Astrocyte of the cerebellum (primary cell): ENCODE measurements around the gene PRR29.

Source experiments
- DNase-seq: peaks from one replicate; pipeline ENCODE4 v3.0.0-alpha.2; 2011; ENCODE audit warnings: low read depth
- H3K4me3 ChIP-seq: 2 replicates; pipeline ENCODE4 v1.5.1; 2011; ENCODE audit warnings: mild to moderate bottlenecking, low read depth, low read length, moderate library complexity
- CTCF ChIP-seq: IDR thresholded peaks from 2 replicates; pipeline ENCODE4 v1.5.1; 2012; ENCODE audit warnings: low read length, low read depth, moderate library complexity, mild to moderate bottlenecking; ENCODE audit errors: missing control alignments
- in situ Hi-C: cut with HindIII; loops from 2 replicates; pipeline ENCODE4 v1.10.0; 2017; ENCODE audit warnings: low sequenced_read_pairs

The PRR29 gene

GRCh38 chr17:64032081-64032480 is 33.9 kb downstream of the PRR29 start:
- in situ Hi-C loops: no loop called here
- H3K4me3 ChIP-seq: no peak overlapping the region
- no peak for DNase-seq
- TF ChIP-seq CTCF: no peak

- no peak for DNase-seq
- peak; percentile 5 for TF ChIP-seq CTCF
- H3K4me3 ChIP-seq: no peak overlapping the region
- in situ Hi-C loops: no loop called here
Measured at GRCh38 chr17:64036198-64036922, 38.2 kb downstream of the PRR29 start.

GRCh38 chr17:64037180-64037579 is 39.0 kb downstream of the PRR29 start:
- no peak for DNase-seq
- TF ChIP-seq CTCF: no peak
- H3K4me3 ChIP-seq: no peak overlapping the region
- in situ Hi-C loops: no loop called here

- in situ Hi-C loops: no loop called here
- no peak for DNase-seq
- no peak for TF ChIP-seq CTCF
- no peak overlapping the region for H3K4me3 ChIP-seq
Measured at GRCh38 chr17:64037802-64038201, 39.7 kb downstream of the PRR29 start.

- TF ChIP-seq CTCF: no peak
- in situ Hi-C loops: no loop called here
- no peak for DNase-seq
- no peak overlapping the region for H3K4me3 ChIP-seq
Measured at GRCh38 chr17:64038331-64039105, 40.4 kb downstream of the PRR29 start.

- TF ChIP-seq CTCF: no peak
- in situ Hi-C loops: no loop called here
- no peak for DNase-seq
- no peak overlapping the region for H3K4me3 ChIP-seq
Measured at GRCh38 chr17:64039106-64039400, 40.9 kb downstream of the PRR29 start.
